Adrenal gland (tissue), 5 donors: ENCODE measurements around the gene TBC1D10A.

ENCODE experiments used
- CTCF ChIP-seq, 6 experiments: fragments of 450-650 bp in 4 of 6; fragments of 200-600 bp in 2 of 6; sonication (generic) in 1 of 6; IDR thresholded peaks; 1 replicate in 5 of 6; 2 replicates in 1 of 6; pipeline versions ENCODE4 v1.5.1 to v1.8.0; 2016 to 2021; ENCODE audit warnings: antibody characterized with exemption in 6 of 6, mild to moderate bottlenecking in 2 of 6, moderate library complexity in 1 of 6
- POLR2A ChIP-seq, 2 donors: fragments of 450-650 bp; IDR thresholded peaks; one replicate each; pipeline ENCODE4 v1.6.1; 2017; ENCODE audit warnings: antibody characterized with exemption in 2 of 2, mild to moderate bottlenecking in 2 of 2, moderate library complexity in 1 of 2
- donor health status: DM: no; HTN: no; CAD: no.

- TF ChIP-seq CTCF (IDR thresholded peaks at IDR 0.05), result no peak
- no peak for TF ChIP-seq POLR2A (IDR thresholded peaks at IDR 0.05)
Observed at GRCh38 chr22:30373331-30374325, 46.9 kb upstream of the TBC1D10A start.
